Suprapubic skin (tissue), 4 donors: Measurements from ENCODE around the gene KCNK5. TPM values are rescaled to one million over a fixed set of nuclear protein-coding genes. Genes with fewer than 3 reads are reported as not detected.

Source experiments
- DNase-seq, 2 donors: peaks; one replicate each; pipeline ENCODE4 v3.0.0-alpha.2; 2019; ENCODE audit warnings: low spot score in 2 of 2
- H3K27ac ChIP-seq: fragments of 200-600 bp; sonication (generic); one replicate; pipeline ENCODE4 v1.5.1; 2019
- H3K27me3 ChIP-seq: fragments of 200-600 bp; sonication (generic); one replicate; pipeline ENCODE4 v1.5.1; 2019
- H3K36me3 ChIP-seq: fragments of 200-600 bp; sonication (generic); one replicate; pipeline ENCODE4 v1.5.1; 2019
- H3K4me1 ChIP-seq: fragments of 200-600 bp; sonication (generic); one replicate; pipeline ENCODE4 v1.5.1; 2019
- H3K4me3 ChIP-seq: fragments of 200-600 bp; sonication (generic); one replicate; pipeline ENCODE4 v1.5.1; 2019; ENCODE audit warnings: mild to moderate bottlenecking
- H3K9me3 ChIP-seq: fragments of 200-600 bp; sonication (generic); one replicate; pipeline ENCODE4 v1.5.1; 2019
- CTCF ChIP-seq, 2 donors: fragments of 200-600 bp in 1 of 2; fragments of 450-650 bp in 1 of 2; sonication (generic) in 1 of 2; IDR thresholded peaks; one replicate each; pipeline ENCODE4 v1.5.1; 2016 to 2019; ENCODE audit warnings: antibody characterized with exemption in 2 of 2, mild to moderate bottlenecking in 1 of 2, moderate library complexity in 1 of 2
- EP300 ChIP-seq: sonication (generic); formaldehyde crosslinking; IDR thresholded peaks from one replicate; pipeline ENCODE4 v1.6.1; 2017; ENCODE audit warnings: antibody characterized with exemption
- POLR2A ChIP-seq, 2 donors: fragments of 450-650 bp; IDR thresholded peaks; one replicate each; pipeline ENCODE4 v1.6.1; 2017; ENCODE audit warnings: antibody characterized with exemption in 2 of 2, mild to moderate bottlenecking in 2 of 2, moderate library complexity in 2 of 2
- POLR2AphosphoS5 ChIP-seq, 3 donors: sonication (generic); formaldehyde crosslinking; IDR thresholded peaks; one replicate each; pipeline ENCODE4 v1.6.1; 2017; ENCODE audit warnings: antibody characterized with exemption in 3 of 3
- whole genome bisulfite sequencing: methylation state at CpG from one replicate; pipeline ENCODE4 v1.1.5; 2018; 5-methylcytosine and 5-hydroxymethylcytosine counted together
- total RNA-seq, 4 donors: library from RNA; depleted of rRNA; stranded (reverse); fragments of >200 nt; gene quantifications; one replicate each; pipeline ENCODE4 v1.1.0, GENCODE V29; 2016

The KCNK5 gene
- total RNA-seq, 4 donors from 2014 or later: 18.6 to 43.9 (median 26.3) TPM

- WGBS: 82% methylated on average over 2 of the region's 2 CpGs
- H3K9me3 ChIP-seq: no peaks in the 10 kb centered on the region
- H3K27ac ChIP-seq: no peak overlapping the region
- no peak for TF ChIP-seq EP300
- TF ChIP-seq CTCF (IDR thresholded peaks at IDR 0.05): no peak
- no peak for TF ChIP-seq POLR2AphosphoS5 (IDR thresholded peaks at IDR 0.05)
- no peak overlapping the region for H3K4me3 ChIP-seq
- DNase-seq: no peak
- H3K4me1 ChIP-seq: no peaks in the 10 kb centered on the region
- peaks cover 29% of the 10 kb centered on the region for H3K27me3 ChIP-seq
- no peaks in the 10 kb centered on the region for H3K36me3 ChIP-seq
Observed at GRCh38 chr6:39256294-39256940, 27.1 kb upstream of the KCNK5 start.

GRCh38 chr6:39254999-39255535 is 25.8 kb upstream of the KCNK5 start:
- no peaks in the 10 kb centered on the region for H3K36me3 ChIP-seq
- no peak for DNase-seq
- WGBS: 91% methylated on average over 4 of the region's 4 CpGs
- no peaks in the 10 kb centered on the region for H3K9me3 ChIP-seq
- TF ChIP-seq POLR2AphosphoS5 (IDR thresholded peaks at IDR 0.05) (no peak), POLR2A (IDR thresholded peaks at IDR 0.05) (no peak), EP300 (no peak), CTCF (IDR thresholded peaks at IDR 0.05) (no peak)
- H3K4me3 ChIP-seq: no peak overlapping the region
- H3K27ac ChIP-seq: no peak overlapping the region
- peaks cover 18% of the 10 kb centered on the region for H3K27me3 ChIP-seq
- no peaks in the 10 kb centered on the region for H3K4me1 ChIP-seq

GRCh38 chr6:39251406-39251805 is 22.1 kb upstream of the KCNK5 start:
- Histone ChIP-seq H3K27me3 (peaks cover 8% of the 10 kb centered on the region), H3K4me1 (no peaks in the 10 kb centered on the region), H3K4me3 (no peak overlapping the region), H3K9me3 (no peaks in the 10 kb centered on the region), H3K27ac (no peak overlapping the region), H3K36me3 (no peaks in the 10 kb centered on the region)
- DNase-seq: no peak
- 23% methylated on average over 8 of the region's 8 CpGs for WGBS
- TF ChIP-seq CTCF (IDR thresholded peaks at IDR 0.05) (no peak), POLR2AphosphoS5 (IDR thresholded peaks at IDR 0.05) (no peak), EP300 (no peak), POLR2A (IDR thresholded peaks at IDR 0.05) (no peak)

- Histone ChIP-seq H3K9me3 (no peaks in the 10 kb centered on the region), H3K27ac (no peak overlapping the region), H3K36me3 (no peaks in the 10 kb centered on the region), H3K27me3 (peaks cover 8% of the 10 kb centered on the region), H3K4me1 (no peaks in the 10 kb centered on the region), H3K4me3 (no peak overlapping the region)
- no peak for TF ChIP-seq CTCF (IDR thresholded peaks at IDR 0.05)
- no peak for TF ChIP-seq EP300
- TF ChIP-seq POLR2AphosphoS5 (IDR thresholded peaks at IDR 0.05): no peak
- no peak for TF ChIP-seq POLR2A (IDR thresholded peaks at IDR 0.05)
- no peak for DNase-seq
Observed at GRCh38 chr6:39250507-39250906, 21.2 kb upstream of the KCNK5 start.

- no peaks in the 10 kb centered on the region for H3K9me3 ChIP-seq
- H3K27me3 ChIP-seq: peaks cover 8% of the 10 kb centered on the region
- no peak overlapping the region for H3K4me3 ChIP-seq
- no peak for DNase-seq
- no peaks in the 10 kb centered on the region for H3K4me1 ChIP-seq
- WGBS: 77% methylated on average over 1 of the region's 1 CpG
- no peaks in the 10 kb centered on the region for H3K36me3 ChIP-seq
- TF ChIP-seq CTCF (IDR thresholded peaks at IDR 0.05) (no peak), POLR2A (IDR thresholded peaks at IDR 0.05) (no peak), POLR2AphosphoS5 (IDR thresholded peaks at IDR 0.05) (no peak), EP300 (no peak)
- no peak overlapping the region for H3K27ac ChIP-seq
Observed at GRCh38 chr6:39249278-39249677, 20.0 kb upstream of the KCNK5 start.
